Measurements from ENCODE around the gene XYLT1.

Gene XYLT1

GRCh38 chr16:17083628-17084027, 387.1 kb downstream of the XYLT1 start:
- no peak for DNase-seq (ENCODE audit: low read depth)

GRCh38 chr16:17082095-17082882, 388.5 kb downstream of the XYLT1 start:
- no peak for DNase-seq (ENCODE audit: low read depth)

GRCh38 chr16:17080105-17080504, 390.7 kb downstream of the XYLT1 start:
- no peak for DNase-seq (ENCODE audit: low read depth)

GRCh38 chr16:17078931-17079631, 391.7 kb downstream of the XYLT1 start:
- no peak for DNase-seq (ENCODE audit: low read depth)

- DNase-seq (ENCODE audit: low read depth), result no peak
These were observed 393.8 kb downstream of the XYLT1 start for GRCh38 chr16:17076818-17077498.

- no peak for DNase-seq (ENCODE audit: low read depth)
These were observed 394.5 kb downstream of the XYLT1 start for GRCh38 chr16:17076092-17076754.

- no peak for DNase-seq (ENCODE audit: low read depth)
These were observed 398.7 kb downstream of the XYLT1 start for GRCh38 chr16:17072104-17072503.

DNA sequence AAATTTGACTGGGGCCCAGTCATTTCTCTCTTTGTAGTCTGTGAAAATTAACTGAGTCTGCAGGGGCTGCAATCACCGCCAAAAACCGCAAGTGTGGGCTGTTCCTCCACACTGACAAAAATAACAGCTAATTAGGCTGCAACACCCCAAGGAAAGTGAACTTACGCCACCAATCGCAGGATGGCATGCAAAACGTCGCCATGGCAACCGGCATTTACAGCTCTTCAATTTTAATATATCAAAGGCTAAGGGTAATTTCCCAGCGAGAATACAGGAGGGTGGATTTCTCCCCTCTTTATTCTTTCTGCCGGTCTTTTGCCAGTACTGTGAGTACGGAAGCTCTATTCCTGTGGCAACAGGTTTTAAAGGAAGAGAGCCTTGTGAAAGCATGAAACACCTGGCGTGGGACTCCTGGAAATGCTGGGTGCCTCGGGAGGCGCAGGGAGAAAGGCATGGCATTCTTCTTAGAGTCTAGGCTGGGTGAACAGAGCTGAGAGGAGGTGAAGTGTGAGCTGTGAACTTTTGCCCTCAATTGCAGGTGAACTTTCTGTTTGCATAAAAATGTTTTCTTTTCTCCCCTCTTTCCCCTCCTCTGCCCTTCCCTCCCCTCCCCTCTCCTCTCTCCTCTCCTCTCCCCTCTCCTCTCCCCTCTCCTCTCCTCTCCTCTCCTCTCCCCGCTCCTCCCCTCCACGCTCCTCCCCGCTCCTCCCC, 399.7 kb downstream of the XYLT1 start:
- DNase-seq (ENCODE audit: low read depth), result no peak

DNA sequence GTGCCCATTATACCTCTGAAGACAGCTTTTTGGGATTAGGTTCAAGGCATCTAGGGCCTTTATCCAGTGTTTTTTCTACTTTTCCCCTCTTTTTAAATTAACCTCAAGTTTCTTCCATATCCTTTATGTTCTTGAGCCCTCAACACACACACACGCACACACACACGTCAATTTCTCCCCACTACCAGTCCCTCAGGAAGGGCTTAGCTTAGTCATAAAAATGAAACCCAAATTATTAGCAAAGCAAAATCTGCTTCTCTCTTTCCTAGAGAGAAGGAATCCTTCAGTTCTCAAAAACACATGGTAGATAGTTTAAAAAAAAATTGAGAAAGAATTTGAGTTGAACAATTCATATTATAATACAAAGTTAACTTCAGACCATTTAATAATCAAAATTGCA, 401.1 kb downstream of the XYLT1 start:
- no peak for DNase-seq (ENCODE audit: low read depth)

DNA sequence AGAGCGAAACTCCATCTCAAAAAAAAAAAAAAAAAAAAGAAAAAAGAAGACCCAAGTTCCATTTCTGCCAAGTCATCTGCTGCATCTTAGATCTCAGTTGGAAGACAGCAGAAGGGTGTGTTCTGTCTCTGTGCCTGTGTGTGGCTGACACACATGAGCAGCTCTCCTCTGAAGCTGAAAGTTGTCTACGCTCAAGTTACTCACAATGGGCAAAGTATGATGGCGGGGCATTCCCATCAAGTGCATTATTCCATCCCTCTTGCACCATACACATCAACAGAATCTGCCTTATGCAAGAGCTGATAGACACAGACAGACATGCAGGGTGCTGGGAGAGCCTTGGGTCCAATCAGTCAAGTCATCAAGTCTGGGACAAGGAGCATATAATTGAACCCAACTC, 402.2 kb downstream of the XYLT1 start:
- no peak for DNase-seq (ENCODE audit: low read depth)

DNA sequence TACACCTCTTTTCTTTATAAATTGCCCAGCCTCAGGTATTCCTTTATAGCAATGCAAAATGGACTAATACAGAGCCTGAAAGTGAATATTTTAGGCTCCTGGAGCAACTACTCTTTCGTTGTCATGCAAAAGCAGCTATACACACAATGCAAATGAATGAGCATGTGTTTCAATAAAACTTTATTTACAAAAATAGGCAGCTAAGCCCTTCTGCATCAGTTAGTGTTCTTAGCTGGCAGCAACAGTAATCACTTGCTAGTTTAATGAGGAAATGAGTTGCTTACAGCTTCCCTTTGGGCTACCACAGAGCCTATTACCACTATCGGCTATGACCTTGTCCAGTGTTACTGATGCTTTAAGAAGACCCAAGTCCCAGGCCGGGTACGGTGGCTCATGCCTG, 402.9 kb downstream of the XYLT1 start:
- no peak for DNase-seq (ENCODE audit: low read depth)

DNA sequence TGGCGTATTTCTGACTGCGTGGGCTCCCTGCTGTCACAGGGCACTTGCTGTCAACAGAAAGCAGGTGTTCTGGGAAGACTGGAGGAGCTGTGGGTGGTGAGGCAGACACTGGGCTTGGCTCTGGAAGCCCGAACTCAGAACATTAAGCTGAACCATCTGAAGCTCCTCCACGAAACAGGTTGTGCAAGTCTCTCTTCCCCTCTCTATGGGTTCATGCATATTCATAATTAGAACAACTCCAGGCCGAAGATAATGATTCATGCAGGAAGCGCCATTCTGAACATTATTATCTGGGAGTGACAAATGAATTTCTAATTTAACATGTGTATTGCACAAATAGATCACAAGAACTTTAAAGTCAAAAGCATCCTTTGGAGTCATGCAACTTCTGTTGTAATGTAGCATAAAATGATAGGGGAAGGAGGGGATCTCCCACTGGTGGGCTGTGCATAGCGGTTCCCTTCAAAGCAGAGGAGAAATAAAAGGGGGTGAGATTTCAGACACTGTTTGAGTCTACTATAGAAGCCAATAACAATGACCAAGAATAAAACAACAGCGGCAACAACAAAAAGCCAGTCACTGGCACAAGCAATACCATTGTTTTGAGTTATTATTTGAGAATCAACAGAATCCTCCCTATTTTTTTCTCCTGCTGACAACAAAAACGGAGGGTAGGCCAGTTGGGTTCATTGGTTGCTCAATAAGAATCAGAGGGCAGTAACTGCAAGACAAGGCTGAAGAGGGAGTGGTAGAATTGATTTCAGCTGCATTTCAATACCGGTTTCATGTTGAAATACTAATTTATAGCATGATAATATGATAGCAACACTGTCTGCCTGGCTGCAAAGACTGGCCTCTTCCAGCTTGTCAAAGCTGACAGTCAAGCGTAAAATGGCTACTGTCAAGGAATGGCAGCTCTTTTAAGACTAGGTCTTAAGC, 407.3 kb downstream of the XYLT1 start:
- DNase-seq (ENCODE audit: low read depth), result no peak

DNA sequence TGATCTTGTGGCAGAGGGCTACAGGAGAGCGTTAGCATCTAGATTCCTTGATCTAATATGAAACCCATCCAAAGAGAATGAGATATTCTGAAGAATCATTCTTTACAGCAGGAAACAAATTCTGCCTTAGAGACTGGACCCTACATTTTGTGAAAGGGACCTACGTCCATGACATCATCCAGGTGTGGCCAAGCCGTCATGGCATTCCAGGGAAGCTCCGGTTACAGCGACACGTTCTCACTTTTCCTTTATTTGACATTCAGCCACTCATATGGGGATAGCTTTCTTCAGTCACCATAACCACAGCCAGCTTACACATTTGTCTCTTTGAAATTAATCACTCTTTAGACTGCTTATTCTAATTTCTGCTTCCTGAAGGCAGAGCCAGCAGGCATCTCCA, 408.1 kb downstream of the XYLT1 start:
- DNase-seq (ENCODE audit: low read depth), result no peak

GRCh38 chr16:17061326-17061725, 409.4 kb downstream of the XYLT1 start:
- DNase-seq (ENCODE audit: low read depth), result no peak

GRCh38 chr16:17058471-17058870, 412.3 kb downstream of the XYLT1 start:
- DNase-seq (ENCODE audit: low read depth), result no peak

DNA sequence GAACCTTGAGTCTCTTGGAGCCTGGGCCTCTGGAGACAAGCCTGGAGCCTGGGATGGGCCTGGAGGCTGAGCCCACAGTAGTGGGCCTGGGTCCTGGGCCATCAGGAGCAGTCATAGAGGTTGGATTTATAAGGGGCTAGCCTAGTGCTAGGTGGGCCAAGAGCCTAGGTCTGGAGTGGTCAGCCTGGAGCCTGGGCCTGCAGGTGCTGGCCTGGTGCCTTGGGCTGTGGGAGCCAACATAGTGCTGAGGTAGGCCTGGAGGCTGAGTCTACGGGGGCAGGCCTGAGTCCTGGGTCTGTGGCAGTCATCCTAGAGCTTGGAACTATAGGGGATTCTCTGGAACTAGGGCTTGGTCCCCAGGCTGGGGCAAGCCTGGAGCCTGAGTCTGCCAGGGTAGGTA, 414.1 kb downstream of the XYLT1 start:
- DNase-seq (ENCODE audit: low read depth), result no peak

DNA sequence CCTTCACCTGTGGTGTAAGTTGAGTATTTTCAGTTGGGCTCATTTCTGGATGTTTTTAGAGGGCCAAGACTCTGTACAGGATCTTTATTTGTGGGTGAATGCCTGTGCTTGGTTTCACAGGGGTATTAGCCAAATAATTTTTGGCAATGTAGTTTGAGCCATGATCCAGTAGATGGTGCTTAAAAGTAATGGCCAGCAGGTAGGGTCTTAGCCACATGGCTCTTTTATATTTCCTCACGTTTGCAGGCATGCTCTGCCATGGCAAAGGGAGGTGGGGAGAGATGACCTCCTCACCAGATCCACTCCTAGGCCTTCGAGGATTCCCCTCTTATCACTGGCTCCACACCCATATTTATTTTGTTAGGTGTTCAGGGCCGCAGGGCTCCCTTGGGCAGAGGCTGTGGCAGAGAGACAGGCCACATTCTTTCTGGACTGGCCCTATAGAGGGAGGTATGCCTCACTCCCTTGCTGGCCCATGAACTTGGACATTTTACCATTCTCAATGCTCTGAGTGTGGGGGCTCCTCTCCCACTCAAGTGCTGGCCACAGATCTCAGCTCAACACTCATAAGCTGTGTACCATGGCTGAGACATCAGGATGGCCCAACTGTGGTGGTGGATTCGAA, 417.1 kb downstream of the XYLT1 start:
- no peak for DNase-seq (ENCODE audit: low read depth)
